Measurements from ENCODE around the gene PARD3.

- TF ChIP-seq CTCF (IDR thresholded peaks at IDR 0.05 in 2 of 3, conservative IDR thresholded peaks at IDR 0.05 in 1 of 3; ENCODE audit: control insufficient read depth in 2 of 3, extremely low read depth in 1 of 3, insufficient read depth in 1 of 3, low read depth in 3 of 3, low read length in 3 of 3) (no peak), JUND (IDR thresholded peaks at IDR 0.05; ENCODE audit: low read depth, low read length) (no peak), NR2C2 (IDR thresholded peaks at IDR 0.05; ENCODE audit: borderline replicate concordance, control insufficient read depth, insufficient read length, low read depth) (no peak), POLR2A (IDR thresholded peaks at IDR 0.05; ENCODE audit: low read depth, low read length) (no peak), BRCA1 (IDR thresholded peaks at IDR 0.05; ENCODE audit: low read depth, low read length) (no peak)
Measured at GRCh38 chr10:34133406-34133805, 681.7 kb downstream of the PARD3 start.

Data from GM12878 (cell line).